ENCODE data around the gene TAOK3.

GRCh38 chr12:118344829-118345228, 27.9 kb downstream of the TAOK3 start:
- no peak for TF ChIP-seq CTCF (IDR thresholded peaks at IDR 0.05; ENCODE audit: low read length)
- no peak for TF ChIP-seq EZH2 (optimal IDR thresholded peaks at IDR 0.05; ENCODE audit: low read depth, low read length)
